ENCODE measurements around the gene CACNA1C.

GRCh38 chr12:2481951-2482350, 429.2 kb downstream of the CACNA1C start:
- TF ChIP-seq SIX5 (IDR thresholded peaks at IDR 0.05; ENCODE audit: low read depth, low read length, severe bottlenecking) (no peak), CTCF (IDR thresholded peaks at IDR 0.05 in 2 of 3, conservative IDR thresholded peaks at IDR 0.05 in 1 of 3; ENCODE audit: control insufficient read depth in 2 of 3, extremely low read depth in 1 of 3, insufficient read depth in 1 of 3, low read depth in 3 of 3, low read length in 3 of 3) (no peak), PBX3 (IDR thresholded peaks at IDR 0.05; ENCODE audit: insufficient replicate concordance, low read depth, low read length) (no peak), POLR2A (IDR thresholded peaks at IDR 0.05; ENCODE audit: low read depth, low read length) (no peak), EZH2 (IDR thresholded peaks at IDR 0.05; ENCODE audit: borderline replicate concordance, control insufficient read depth, low read depth, low read length) (no peak), SREBF2 (IDR thresholded peaks at IDR 0.05; ENCODE audit: low read length) (no peak), NR2C2 (IDR thresholded peaks at IDR 0.05; ENCODE audit: borderline replicate concordance, control insufficient read depth, insufficient read length, low read depth) (no peak), RELB (IDR thresholded peaks at IDR 0.05; ENCODE audit: low read depth) (no peak), SRF (IDR thresholded peaks at IDR 0.05; ENCODE audit: low read depth in 2 of 2, low read length in 2 of 2) (no peak)

All from GM12878 (cell line).